T-cell (primary cell): Measurements from ENCODE around the gene TSPAN14. TPM values are rescaled to one million over a fixed set of nuclear protein-coding genes. Genes with fewer than 3 reads are reported as not detected.

ENCODE experiments used
- ATAC-seq, 4 experiments: fragments of 200-7000 bp in 3 of 4; fragments of 150-1000 bp in 1 of 4; cut with Tn5 transposase; replicated peaks in 1 of 4; 1 replicate in 3 of 4; 2 replicates in 1 of 4; pipeline ENCODE4 v1.10.0; 2021; ENCODE audit warnings: moderate library complexity in 3 of 4, mild to moderate bottlenecking in 2 of 4, moderate number of reproducible peaks in 1 of 4
- CTCF ChIA-PET, 2 donors: fragments of 300-600 bp; sonication (Branson Sonifier 250); formaldehyde crosslinking; loops; one replicate each; lab custom pipeline; 2022; ENCODE audit warnings: antibody characterized with exemption in 2 of 2; lab: Charles Lee
- POLR2A ChIA-PET, 2 donors: fragments of 300-600 bp; sonication (Branson Sonifier 250); formaldehyde crosslinking; loops; one replicate each; lab custom pipeline; 2022; ENCODE audit warnings: antibody characterized with exemption in 2 of 2; lab: Charles Lee
- DNase-seq, 35 experiments: peaks; one replicate each; pipeline versions ENCODE4 v3.0.0 to v3.0.0-alpha.2; 2013 to 2023
- H3K27ac ChIP-seq: one replicate; pipeline ENCODE4 v1.5.1; 2013; ENCODE audit warnings: low read length
- H3K27me3 ChIP-seq, 2 experiments: replicated peaks in 1 of 2; 1 replicate in 1 of 2; 2 replicates in 1 of 2; pipeline versions ENCODE4 v1.6.1 to v1.7.0; 2013; ENCODE audit warnings: low read length in 1 of 2, mixed read lengths in 1 of 2; ENCODE audit not compliant: control insufficient read depth in 2 of 2, insufficient read depth in 2 of 2; ENCODE audit errors: extremely low read depth in 1 of 2
- H3K36me3 ChIP-seq, 2 donors: 1 replicate in 1 of 2; 2 replicates in 1 of 2; pipeline versions ENCODE4 v1.6.1 to v1.7.0; 2013; ENCODE audit warnings: low read length in 1 of 2; ENCODE audit not compliant: control insufficient read depth in 2 of 2, insufficient read depth in 1 of 2; ENCODE audit errors: extremely low read depth in 1 of 2
- H3K4me1 ChIP-seq, 2 experiments: 1 replicate in 1 of 2; 2 replicates in 1 of 2; pipeline versions ENCODE4 v1.6.1 to v1.7.0; 2013; ENCODE audit warnings: low read length in 2 of 2, mixed read lengths in 1 of 2; ENCODE audit not compliant: insufficient read depth in 2 of 2, control insufficient read depth in 1 of 2; ENCODE audit errors: extremely low read depth in 1 of 2
- H3K4me3 ChIP-seq, 2 donors: 1 replicate in 1 of 2; 2 replicates in 1 of 2; pipeline versions ENCODE4 v1.5.1 to v1.7.0; 2013; ENCODE audit warnings: mild to moderate bottlenecking in 2 of 2, low read length in 1 of 2, moderate library complexity in 1 of 2; ENCODE audit not compliant: control insufficient read depth in 1 of 2; ENCODE audit errors: extremely low read depth in 1 of 2
- H3K9me3 ChIP-seq: 2 replicates; pipeline ENCODE4 v1.7.0; 2013
- H3K27ac Mint-ChIP-seq, 2 donors: one replicate each; pipeline ENCODE4 v1.8.0; 2020 to 2021; ENCODE audit warnings: mild to moderate bottlenecking in 2 of 2, mixed read lengths in 2 of 2
- H3K27me3 Mint-ChIP-seq, 2 donors: one replicate each; pipeline ENCODE4 v1.8.0; 2021 to 2022; ENCODE audit warnings: mixed read lengths in 2 of 2
- H3K36me3 Mint-ChIP-seq: one replicate; pipeline ENCODE4 v1.8.0; 2021; ENCODE audit warnings: mixed read lengths
- H3K4me1 Mint-ChIP-seq, 3 donors: one replicate each; pipeline ENCODE4 v1.8.0; 2020 to 2022; ENCODE audit warnings: mixed read lengths in 3 of 3, mild to moderate bottlenecking in 1 of 3
- H3K4me3 Mint-ChIP-seq, 3 donors: one replicate each; pipeline ENCODE4 v1.8.0; 2020 to 2022; ENCODE audit warnings: mild to moderate bottlenecking in 3 of 3, mixed read lengths in 3 of 3, moderate library complexity in 3 of 3
- H3K9me3 Mint-ChIP-seq, 3 donors: one replicate each; pipeline ENCODE4 v1.8.0; 2020 to 2022; ENCODE audit warnings: mixed read lengths in 3 of 3
- WGBS: methylation state at CpG from one replicate; pipeline ENCODE4 v1.1.5; 2013; ENCODE audit warnings: missing lambda C conversion rate; ENCODE audit not compliant: insufficient coverage; 5-methylcytosine and 5-hydroxymethylcytosine counted together
- total RNA-seq, 35 experiments: library from RNA in 6 of 35; stranded (reverse) in 6 of 35; fragments of 120-200 nt in 1 of 35; gene quantifications; one replicate each; pipeline versions ENCODE4 v1.2.1 to v1.2.4 and lab custom pipeline; 2013 to 2026

TSPAN14 gene
- total RNA-seq, 5 donors from 2014 or later (not counting 1 experiment from before 2014, with no cell fraction given), result 130 to 204 (median 194) TPM

DNA sequence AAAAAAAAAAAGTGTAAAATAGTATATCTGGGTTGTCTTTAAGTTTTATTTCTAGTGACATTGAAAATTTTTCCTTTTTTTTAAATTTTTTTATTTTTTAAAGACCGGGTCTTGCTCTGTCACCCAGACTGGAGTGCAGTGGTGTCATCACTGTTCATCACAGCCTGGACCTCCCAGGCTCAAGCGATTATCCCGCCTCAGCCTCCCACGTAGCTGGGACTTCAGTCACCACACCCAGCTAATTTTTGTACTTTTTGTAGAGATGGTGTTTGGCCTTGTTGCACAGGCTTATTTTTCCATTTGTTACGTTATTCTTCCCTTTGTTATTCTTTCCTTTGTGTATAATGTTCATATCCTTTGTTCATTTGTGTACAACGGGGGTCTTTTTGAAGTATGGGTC is 30.1 kb downstream of the TSPAN14 start:
- Mint-ChIP-seq H3K27ac (peak overlapping the region; percentile 86 to 96), H3K4me3 (peak overlapping the region; percentile 57 to 68 (median 57)), H3K36me3 (peaks cover 31% of the 10 kb centered on the region), H3K27me3 (no peaks in the 10 kb centered on the region), H3K9me3 (no peaks in the 10 kb centered on the region), H3K4me1 (peaks cover 83 to 92% (median 90%) of the 10 kb centered on the region in 3 donors)
- Histone ChIP-seq H3K9me3 (no peaks in the 10 kb centered on the region), H3K36me3 (peaks cover 3 to 25% of the 10 kb centered on the region in 2 donors), H3K27ac (peak overlapping the region; percentile 74), H3K4me1 (peaks cover 62 to 79% of the 10 kb centered on the region in 2 experiments), H3K4me3 (peak overlapping the region in 1 of 2 donors; percentile 23), H3K27me3 (no peaks in the 10 kb centered on the region)
- ChIA-PET CTCF (interaction anchor here (0.7 to 3.0 kb wide), 7 partner anchors 9 to 115 kb away, joined by 3 to 13 read pairs (median 7); no protein-coding TSS in a partner anchor), POLR2A (interaction anchor here in 1 of 2 donors (0.6 to 0.7 kb wide), 2 partner anchors 18 to 33 kb away, joined by 3 to 4 read pairs; no protein-coding TSS in a partner anchor)
- ATAC-seq, result no peak
- no peak for DNase-seq
- WGBS, result no CpG with 5 or more reads among the region's 6 CpGs

DNA sequence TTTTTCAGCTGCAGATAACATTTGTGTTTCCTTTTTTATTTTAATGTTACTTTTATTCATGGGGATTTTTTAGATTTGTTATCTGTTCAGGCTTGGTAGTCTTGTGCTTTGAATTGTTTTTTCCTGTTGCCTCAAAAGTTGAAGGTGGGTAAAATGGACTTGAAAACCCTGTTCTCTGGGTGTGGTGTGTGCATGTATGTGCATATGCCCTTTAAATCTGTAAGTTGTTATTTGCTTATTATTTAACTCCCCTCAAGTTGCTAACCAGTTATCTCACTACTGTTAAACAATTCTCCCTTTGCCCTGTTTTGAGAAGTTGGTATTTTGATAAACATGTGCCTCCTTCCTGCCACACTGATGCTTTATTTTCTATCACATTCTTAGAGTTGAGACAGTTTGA is 30.6 kb downstream of the TSPAN14 start:
- CTCF ChIA-PET, result interaction anchor here (0.6 to 3.0 kb wide), 6 partner anchors 9 to 25 kb away, joined by 3 to 12 read pairs (median 4); no protein-coding TSS in a partner anchor
- Histone ChIP-seq H3K4me1 (peaks cover 66 to 83% of the 10 kb centered on the region in 2 experiments), H3K27ac (peak overlapping the region; percentile 74), H3K9me3 (no peaks in the 10 kb centered on the region), H3K36me3 (peaks cover 3 to 29% of the 10 kb centered on the region in 2 donors), H3K27me3 (no peaks in the 10 kb centered on the region), H3K4me3 (no peak overlapping the region)
- Mint-ChIP-seq H3K27me3 (no peaks in the 10 kb centered on the region), H3K4me1 (peaks cover 87 to 95% (median 94%) of the 10 kb centered on the region in 3 donors), H3K9me3 (peaks cover 0 to 2% (median 0%) of the 10 kb centered on the region in 3 donors), H3K27ac (peak overlapping the region; percentile 86 to 94), H3K36me3 (peaks cover 36% of the 10 kb centered on the region), H3K4me3 (peak overlapping the region; percentile 57 to 68 (median 57))
- DNase-seq (peak in 1 of 35 experiments; percentile 58), ATAC-seq (peak; percentile 4 to 42 (median 16))
- POLR2A ChIA-PET, result interaction anchor here in 1 of 2 donors (0.6 kb wide), 1 partner anchor 10 kb away, joined by 3 read pairs; no protein-coding TSS in a partner anchor

DNA sequence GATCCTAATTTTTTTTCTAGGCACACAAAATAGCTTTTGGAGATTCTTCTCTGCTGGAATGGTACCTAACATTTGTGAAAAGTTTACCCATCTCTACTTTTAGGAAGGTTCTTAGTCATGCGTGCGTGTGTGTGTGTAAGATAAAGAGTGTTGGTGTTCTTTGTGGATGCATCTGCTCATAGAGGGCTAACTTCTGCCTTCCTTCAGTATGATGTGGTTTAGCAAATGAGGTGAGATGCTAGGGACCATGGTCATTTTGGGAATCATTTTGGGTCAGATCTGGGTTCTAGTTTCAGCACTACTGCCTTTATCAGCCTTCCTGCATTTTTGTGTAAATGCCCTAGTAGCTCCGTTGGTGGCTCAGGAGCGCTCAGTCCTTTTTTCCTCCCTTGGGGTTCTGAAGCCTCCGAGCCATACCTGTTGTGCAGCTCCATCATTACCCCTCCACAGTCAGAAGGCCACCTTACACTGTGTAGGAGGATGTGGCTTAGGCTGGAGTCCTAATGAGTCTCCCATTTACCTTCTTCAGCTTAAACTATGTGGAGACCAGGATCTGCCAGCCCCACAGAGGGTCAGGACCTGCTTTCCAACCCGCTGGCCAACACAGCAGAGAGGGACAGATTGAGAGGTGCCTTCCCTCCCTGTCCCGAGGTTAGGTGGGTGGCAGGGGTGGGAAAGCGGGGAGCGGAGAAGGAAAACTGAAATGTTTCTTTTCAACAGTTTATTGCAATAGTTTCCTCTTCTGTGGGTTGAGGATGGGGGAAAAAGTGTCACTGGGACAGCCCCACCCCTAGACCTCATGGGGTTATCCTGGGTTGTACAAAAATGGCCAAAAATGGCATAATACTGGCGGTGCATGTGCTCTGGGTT is 31.2 kb downstream of the TSPAN14 start:
- peaks cover 72 to 89% of the 10 kb centered on the region in 2 experiments for H3K4me1 ChIP-seq
- Mint-ChIP-seq H3K27ac (peak overlapping the region; percentile 86 to 94), H3K4me1 (peaks cover 91 to 97% (median 97%) of the 10 kb centered on the region in 3 donors), H3K27me3 (no peaks in the 10 kb centered on the region), H3K4me3 (peak overlapping the region; percentile 57 to 68 (median 57)), H3K9me3 (peaks cover 0 to 7% (median 0%) of the 10 kb centered on the region in 3 donors), H3K36me3 (peaks cover 38% of the 10 kb centered on the region)
- H3K27ac ChIP-seq, result peak overlapping the region; percentile 74
- POLR2A ChIA-PET, result interaction anchor here in 1 of 2 donors (0.6 kb wide), 1 partner anchor 9 kb away, joined by 3 read pairs; no protein-coding TSS in a partner anchor
- H3K9me3 ChIP-seq, result no peaks in the 10 kb centered on the region
- H3K36me3 ChIP-seq, result peaks cover 3 to 36% of the 10 kb centered on the region in 2 donors
- WGBS, result 88% methylated on average over 1 of the region's 10 CpGs
- peak overlapping the region in 1 of 2 donors; percentile 39 for H3K4me3 ChIP-seq
- no peak for DNase-seq
- CTCF ChIA-PET, result interaction anchor here (0.6 to 3.0 kb wide), 5 partner anchors 17 to 24 kb away, joined by 3 to 12 read pairs (median 4); no protein-coding TSS in a partner anchor
- no peaks in the 10 kb centered on the region for H3K27me3 ChIP-seq
- no peak for ATAC-seq

DNA sequence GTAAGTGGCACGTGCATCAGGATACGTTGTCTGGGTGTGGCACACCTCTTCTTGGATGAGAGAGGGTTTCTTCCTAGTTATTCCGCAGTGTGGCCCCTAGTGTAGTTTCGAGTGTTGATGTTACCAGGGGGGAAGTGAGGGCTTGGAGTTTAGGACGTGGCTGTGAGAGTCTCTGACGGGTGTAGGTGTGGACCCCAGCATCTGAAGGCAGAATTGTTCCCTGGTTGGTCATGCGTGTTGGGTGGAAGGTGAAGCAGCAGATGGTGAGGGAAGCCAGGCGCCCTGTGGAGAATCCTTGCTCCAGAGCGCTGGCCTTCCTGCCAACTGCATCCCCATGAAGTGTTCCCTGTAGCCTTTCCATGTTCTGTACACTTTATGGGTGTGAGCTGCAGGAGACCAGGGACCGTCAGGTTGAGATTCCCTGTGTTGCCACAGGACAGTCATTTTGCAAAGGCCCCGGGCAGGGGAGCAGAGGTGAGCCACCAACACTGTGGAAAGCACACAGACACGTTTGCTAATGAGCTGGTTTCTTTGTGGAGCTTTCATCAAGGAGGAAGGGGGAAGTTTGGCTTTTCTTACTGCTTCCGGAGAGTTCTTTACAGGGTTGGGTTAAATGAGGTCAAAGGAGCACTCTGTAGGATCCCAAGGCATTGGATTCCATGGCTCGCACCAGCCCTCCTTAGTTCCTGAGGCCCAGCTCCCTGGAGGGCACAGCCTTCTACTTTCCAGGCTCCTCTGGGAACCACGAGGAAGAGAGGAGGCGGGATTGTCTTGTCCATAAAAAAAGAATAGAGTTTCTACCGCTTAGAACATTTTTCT is 32.0 kb downstream of the TSPAN14 start:
- WGBS, result 44% methylated on average over 13 of the region's 17 CpGs
- peak overlapping the region; percentile 57 to 68 (median 57) for H3K4me3 Mint-ChIP-seq
- H3K9me3 Mint-ChIP-seq, result peaks cover 0 to 7% (median 0%) of the 10 kb centered on the region in 3 donors
- Histone ChIP-seq H3K4me1 (peaks cover 79 to 94% of the 10 kb centered on the region in 2 experiments), H3K27ac (peak overlapping the region; percentile 74), H3K9me3 (no peaks in the 10 kb centered on the region), H3K36me3 (peaks cover 3 to 40% of the 10 kb centered on the region in 2 donors), H3K4me3 (peak overlapping the region; percentile 3 to 39), H3K27me3 (no peaks in the 10 kb centered on the region)
- CTCF ChIA-PET, result interaction anchor here (0.6 to 3.0 kb wide), 9 partner anchors 11 to 41 kb away, joined by 3 to 12 read pairs (median 5); no protein-coding TSS in a partner anchor
- H3K27ac Mint-ChIP-seq, result peak overlapping the region; percentile 86 to 94
- peak in 3 of 4 experiments; percentile 13 to 41 (median 14) for ATAC-seq
- H3K27me3 Mint-ChIP-seq, result no peaks in the 10 kb centered on the region
- peaks cover 93 to 98% (median 97%) of the 10 kb centered on the region in 3 donors for H3K4me1 Mint-ChIP-seq
- peaks cover 39% of the 10 kb centered on the region for H3K36me3 Mint-ChIP-seq
- POLR2A ChIA-PET, result interaction anchor here (0.6 to 1.3 kb wide), 6 partner anchors 16 to 219 kb away, joined by 3 to 9 read pairs (median 4); no protein-coding TSS in a partner anchor
- peak in 1 of 35 experiments; percentile 62 for DNase-seq

DNA sequence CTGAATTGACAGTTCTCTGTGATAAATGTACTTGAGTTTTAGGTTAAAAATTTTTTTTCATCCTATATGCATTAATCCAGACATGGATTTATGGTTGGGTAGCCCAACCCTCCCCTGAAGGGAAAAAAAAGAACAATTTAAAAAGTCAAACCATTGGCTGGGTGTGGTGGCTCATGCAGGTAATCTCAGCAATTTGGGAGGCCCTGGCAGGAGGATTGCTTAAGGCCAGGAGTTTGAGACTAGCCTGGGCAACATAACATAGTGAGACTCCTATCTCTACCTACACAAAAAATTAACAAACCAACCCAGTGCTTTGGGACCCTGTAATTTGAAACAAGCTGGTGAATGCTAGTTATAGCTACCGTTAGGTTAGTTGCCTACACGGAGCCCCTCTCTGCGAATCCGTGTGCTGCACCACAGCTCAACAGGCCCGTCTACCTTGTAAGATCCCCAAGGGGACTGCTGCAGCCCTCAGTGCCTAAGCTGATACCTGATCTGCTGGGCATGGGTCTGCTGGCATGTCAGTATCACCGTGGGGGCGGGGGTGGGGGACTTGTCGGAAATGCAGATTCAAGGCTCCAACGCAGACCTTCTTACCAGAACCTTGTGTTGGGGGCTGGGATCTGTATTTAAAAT is 32.8 kb downstream of the TSPAN14 start:
- peaks cover 3 to 43% of the 10 kb centered on the region in 2 donors for H3K36me3 ChIP-seq
- Mint-ChIP-seq H3K27ac (peak overlapping the region; percentile 86 to 94), H3K27me3 (no peaks in the 10 kb centered on the region), H3K9me3 (peaks cover 0 to 7% (median 0%) of the 10 kb centered on the region in 3 donors), H3K36me3 (peaks cover 40% of the 10 kb centered on the region), H3K4me3 (peak overlapping the region; percentile 57 to 71 (median 68)), H3K4me1 (peaks cover 93 to 98% (median 97%) of the 10 kb centered on the region in 3 donors)
- H3K27me3 ChIP-seq, result no peaks in the 10 kb centered on the region
- H3K9me3 ChIP-seq, result no peaks in the 10 kb centered on the region
- ChIA-PET POLR2A (interaction anchor here in 1 of 2 donors (1.0 to 1.3 kb wide), 4 partner anchors 17 to 28 kb away, joined by 3 to 9 read pairs (median 6); no protein-coding TSS in a partner anchor), CTCF (interaction anchor here (0.8 to 2.0 kb wide), 6 partner anchors 12 to 42 kb away, joined by 3 to 10 read pairs (median 5); no protein-coding TSS in a partner anchor)
- ATAC-seq (no peak), DNase-seq (no peak)
- H3K4me3 ChIP-seq, result peak overlapping the region in 1 of 2 donors; percentile 11
- peak overlapping the region; percentile 74 for H3K27ac ChIP-seq
- 58% methylated on average over 8 of the region's 9 CpGs for WGBS
- H3K4me1 ChIP-seq, result peaks cover 81 to 94% of the 10 kb centered on the region in 2 experiments
